ENCODE results near the gene RAPSN.

RAPSN gene

DNA sequence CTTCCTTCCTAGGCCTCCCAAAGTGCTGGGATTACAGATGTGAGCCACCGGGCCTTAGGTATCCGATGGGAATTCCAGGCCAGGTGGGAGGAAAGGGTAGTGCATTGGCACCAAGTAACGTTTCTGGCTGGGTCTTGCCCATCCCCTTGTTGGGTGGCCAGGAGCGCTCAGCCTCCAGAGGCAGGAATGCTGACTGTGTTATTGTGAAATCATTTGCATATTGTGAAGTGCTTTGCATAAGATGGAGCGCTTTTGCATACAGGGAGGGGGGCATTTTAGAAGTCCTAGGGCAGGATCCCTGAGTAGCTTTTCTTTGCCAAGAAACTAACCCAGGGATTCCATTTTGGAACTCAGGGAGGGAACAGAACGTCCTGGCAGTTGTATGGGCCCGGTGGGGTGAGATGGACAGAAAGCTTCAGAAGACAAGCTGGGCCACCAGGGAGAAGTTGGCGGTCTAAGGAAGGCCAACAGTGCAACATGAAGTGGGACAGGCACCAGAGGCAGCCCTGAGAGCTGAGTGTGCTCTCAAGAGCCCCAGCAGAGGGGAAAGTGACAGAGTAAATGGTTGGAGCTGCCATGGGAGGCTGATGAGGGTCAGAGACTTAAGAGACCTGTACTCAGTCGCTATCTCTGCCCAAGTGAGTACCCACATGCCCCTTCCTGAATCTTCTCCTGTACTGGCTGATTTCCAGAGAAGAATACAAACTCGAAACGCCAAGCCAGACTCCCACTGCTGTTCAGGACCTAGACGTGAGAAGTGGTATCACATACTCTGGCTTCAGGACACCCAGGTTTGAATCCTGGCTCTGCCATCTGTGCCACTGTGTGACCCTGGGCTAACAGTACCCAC lies 41.8 kb downstream of the RAPSN start:
- H3K27me3 ChIP-seq (ENCODE audit: control insufficient read depth, low read length), result no peaks in the 10 kb centered on the region
- peak overlapping the region; percentile 81 for H3K27ac ChIP-seq (ENCODE audit: low read depth, low read length)
- no peaks in the 10 kb centered on the region for H3K79me2 ChIP-seq (ENCODE audit: control insufficient read depth, low read length)
- H4K20me1 ChIP-seq (ENCODE audit: control insufficient read depth, insufficient read depth, low read depth, low read length), result no peaks in the 10 kb centered on the region
- H3K9me3 ChIP-seq (ENCODE audit: control insufficient read depth, insufficient read depth, low read length), result no peaks in the 10 kb centered on the region
- peaks cover 23% of the 10 kb centered on the region for H3F3A ChIP-seq (ENCODE audit: control insufficient read depth, insufficient read depth)
- H3K9me2 ChIP-seq (replicated peaks; ENCODE audit: control insufficient read depth, low read length), result no peaks in the 10 kb centered on the region
- TF ChIP-seq EZH2phosphoT487 (IDR thresholded peaks at IDR 0.05; ENCODE audit: borderline replicate concordance, low read length), result no peak
- TF ChIP-seq, protein P1, sequence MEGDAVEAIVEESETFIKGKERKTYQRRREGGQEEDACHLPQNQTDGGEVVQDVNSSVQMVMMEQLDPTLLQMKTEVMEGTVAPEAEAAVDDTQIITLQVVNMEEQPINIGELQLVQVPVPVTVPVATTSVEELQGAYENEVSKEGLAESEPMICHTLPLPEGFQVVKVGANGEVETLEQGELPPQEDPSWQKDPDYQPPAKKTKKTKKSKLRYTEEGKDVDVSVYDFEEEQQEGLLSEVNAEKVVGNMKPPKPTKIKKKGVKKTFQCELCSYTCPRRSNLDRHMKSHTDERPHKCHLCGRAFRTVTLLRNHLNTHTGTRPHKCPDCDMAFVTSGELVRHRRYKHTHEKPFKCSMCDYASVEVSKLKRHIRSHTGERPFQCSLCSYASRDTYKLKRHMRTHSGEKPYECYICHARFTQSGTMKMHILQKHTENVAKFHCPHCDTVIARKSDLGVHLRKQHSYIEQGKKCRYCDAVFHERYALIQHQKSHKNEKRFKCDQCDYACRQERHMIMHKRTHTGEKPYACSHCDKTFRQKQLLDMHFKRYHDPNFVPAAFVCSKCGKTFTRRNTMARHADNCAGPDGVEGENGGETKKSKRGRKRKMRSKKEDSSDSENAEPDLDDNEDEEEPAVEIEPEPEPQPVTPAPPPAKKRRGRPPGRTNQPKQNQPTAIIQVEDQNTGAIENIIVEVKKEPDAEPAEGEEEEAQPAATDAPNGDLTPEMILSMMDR (IDR thresholded peaks at IDR 0.05; ENCODE audit: low read depth, low read length, poor library complexity, severe bottlenecking), result no peak
- peak overlapping the region; percentile 78 for H3K4me3 ChIP-seq (ENCODE audit: low read length)
- H3K36me3 ChIP-seq (ENCODE audit: control insufficient read depth, low read length), result no peaks in the 10 kb centered on the region
- peak overlapping the region; percentile 92 for H3K4me2 ChIP-seq (ENCODE audit: low read length)
- peaks cover 44% of the 10 kb centered on the region for H3K4me1 ChIP-seq (ENCODE audit: control insufficient read depth, low read length)

DNA sequence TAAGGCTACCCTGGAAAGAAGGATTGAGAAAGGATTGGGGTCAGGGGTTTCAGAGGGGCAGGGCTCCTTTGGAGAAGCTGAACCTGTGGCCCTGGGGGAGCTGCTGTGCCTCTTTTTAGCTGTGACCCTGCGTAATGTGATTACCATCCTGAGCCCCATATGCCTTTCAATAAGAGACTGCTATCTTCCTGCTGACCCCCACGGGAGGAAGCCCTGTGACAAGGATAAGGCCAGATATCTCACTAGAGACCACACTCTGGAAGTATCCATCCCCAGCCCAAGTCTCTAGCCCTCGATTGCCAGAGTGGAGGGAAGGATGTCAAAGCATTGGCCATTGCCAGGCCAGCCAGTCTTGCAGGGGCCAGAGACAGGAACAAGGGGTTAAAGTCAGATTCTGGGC lies 45.4 kb downstream of the RAPSN start:
- Histone ChIP-seq H3K9me3 (ENCODE audit: control insufficient read depth, insufficient read depth, low read length) (no peaks in the 10 kb centered on the region), H3K4me1 (ENCODE audit: control insufficient read depth, low read length) (peaks cover 66% of the 10 kb centered on the region), H4K20me1 (ENCODE audit: control insufficient read depth, insufficient read depth, low read depth, low read length) (no peaks in the 10 kb centered on the region), H3K27ac (ENCODE audit: low read depth, low read length) (no peak overlapping the region), H3K27me3 (ENCODE audit: control insufficient read depth, low read length) (no peaks in the 10 kb centered on the region), H3K36me3 (ENCODE audit: control insufficient read depth, low read length) (no peaks in the 10 kb centered on the region), H3K4me2 (ENCODE audit: low read length) (no peak overlapping the region), H3F3A (ENCODE audit: control insufficient read depth, insufficient read depth) (peaks cover 49% of the 10 kb centered on the region), H3K4me3 (ENCODE audit: low read length) (no peak overlapping the region), H3K79me2 (ENCODE audit: control insufficient read depth, low read length) (no peaks in the 10 kb centered on the region), H3K9me2 (replicated peaks; ENCODE audit: control insufficient read depth, low read length) (no peaks in the 10 kb centered on the region)
- TF ChIP-seq, protein P1 (IDR thresholded peaks at IDR 0.05; ENCODE audit: low read depth, low read length, poor library complexity, severe bottlenecking), result no peak
- TF ChIP-seq EZH2phosphoT487 (IDR thresholded peaks at IDR 0.05; ENCODE audit: borderline replicate concordance, low read length), result no peak

DNA sequence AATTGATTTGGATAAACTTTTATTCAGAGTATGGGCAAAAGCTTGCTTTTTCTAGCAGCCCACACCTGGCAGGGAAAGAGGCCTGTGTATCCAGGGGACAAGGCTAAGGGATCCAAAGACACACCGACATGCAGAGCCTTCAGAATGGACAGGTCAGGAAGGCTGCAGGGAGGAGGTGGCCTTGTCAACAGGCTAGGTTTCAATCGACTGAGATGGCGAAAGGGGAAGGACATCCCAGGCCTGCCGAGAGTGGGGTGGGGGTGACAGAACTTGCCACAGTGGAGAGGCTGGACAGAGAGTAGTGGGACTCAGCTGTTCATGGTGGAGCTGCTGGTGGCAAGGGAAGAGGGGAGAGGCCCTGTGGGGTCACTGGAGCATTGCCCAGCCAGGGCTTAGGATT lies 45.8 kb downstream of the RAPSN start:
- no peaks in the 10 kb centered on the region for H3K79me2 ChIP-seq (ENCODE audit: control insufficient read depth, low read length)
- H3K27me3 ChIP-seq (ENCODE audit: control insufficient read depth, low read length), result no peaks in the 10 kb centered on the region
- no peak overlapping the region for H3K4me2 ChIP-seq (ENCODE audit: low read length)
- TF ChIP-seq, protein P1 (IDR thresholded peaks at IDR 0.05; ENCODE audit: low read depth, low read length, poor library complexity, severe bottlenecking), result no peak
- no peak for TF ChIP-seq EZH2phosphoT487 (IDR thresholded peaks at IDR 0.05; ENCODE audit: borderline replicate concordance, low read length)
- H3K4me1 ChIP-seq (ENCODE audit: control insufficient read depth, low read length), result peaks cover 70% of the 10 kb centered on the region
- H3K27ac ChIP-seq (ENCODE audit: low read depth, low read length), result no peak overlapping the region
- no peaks in the 10 kb centered on the region for H3K9me3 ChIP-seq (ENCODE audit: control insufficient read depth, insufficient read depth, low read length)
- no peaks in the 10 kb centered on the region for H3K36me3 ChIP-seq (ENCODE audit: control insufficient read depth, low read length)
- H4K20me1 ChIP-seq (ENCODE audit: control insufficient read depth, insufficient read depth, low read depth, low read length), result no peaks in the 10 kb centered on the region
- no peaks in the 10 kb centered on the region for H3K9me2 ChIP-seq (replicated peaks; ENCODE audit: control insufficient read depth, low read length)
- peaks cover 52% of the 10 kb centered on the region for H3F3A ChIP-seq (ENCODE audit: control insufficient read depth, insufficient read depth)
- no peak overlapping the region for H3K4me3 ChIP-seq (ENCODE audit: low read length)
